Left colon (tissue), 2 donors: ENCODE data around the gene ECEL1. TPM values are rescaled to one million over a fixed set of nuclear protein-coding genes. Genes with fewer than 3 reads are reported as not detected.

ENCODE experiments used
- ATAC-seq: fragments of 200-7000 bp; cut with Tn5 transposase; one replicate; pipeline ENCODE4 v1.9.1; 2020; ENCODE audit warnings: mild to moderate bottlenecking, moderate library complexity
- DNase-seq, 2 donors: peaks; one replicate each; pipeline ENCODE4 v3.0.0-alpha.2; 2020
- intact Hi-C, 2 donors: fragments of 100-400 bp; cut with DNase I in 1 of 2; cut with micrococcal nuclease in 1 of 2; formaldehyde crosslinking; loops; one replicate each; pipeline versions ENCODE4 v1.11.2 to v1.14.0; 2022; cut with DNase I, micrococcal nuclease
- total RNA-seq, 2 donors: library from RNA; stranded (reverse); fragmentation: NEBNext Ultra II Directional; extraction: Animal tissue kit (Norgen Biotek cat#: 25700); gene quantifications; one replicate each; pipeline ENCODE4 v1.2.1, GENCODE V29; 2021
- donor health status: DM: no; HTN: no; CAD: no.
- donor health status: DM: yes; HTN: yes; CAD: no.

Gene ECEL1
- total RNA-seq, 2 donors from 2014 or later = not detected

GRCh38 chr2:232488097-232488711 lies 570 bp upstream of the ECEL1 start:
- intact Hi-C loops = no loop called here
- no peak for DNase-seq

GRCh38 chr2:232486558-232487384 lies 863 bp downstream of the ECEL1 start:
- no peak for ATAC-seq
- no peak for DNase-seq
- intact Hi-C loops = no loop called here

More at GRCh38 chr2:232488097-232488711, 570 bp upstream of the ECEL1 start:
- ATAC-seq = no peak

GRCh38 chr2:232485757-232486557 lies 1.7 kb downstream of the ECEL1 start:
- DNase-seq (peak in 1 of 2 donors; percentile 2), ATAC-seq (no peak)
- intact Hi-C loops = no loop called here

GRCh38 chr2:232485348-232485756 lies 2.3 kb downstream of the ECEL1 start:
- intact Hi-C loops = no loop called here
- ATAC-seq (no peak), DNase-seq (no peak)

- ATAC-seq = no peak
- peak in 1 of 2 donors; percentile 1 for DNase-seq
- intact Hi-C loops = no loop called here
Observed at GRCh38 chr2:232484628-232485347, 2.8 kb downstream of the ECEL1 start.

GRCh38 chr2:232483923-232484627 lies 3.6 kb downstream of the ECEL1 start:
- DNase-seq (peak in 1 of 2 donors; percentile 0), ATAC-seq (no peak)
- intact Hi-C loops = no loop called here

- DNase-seq = peak in 1 of 2 donors; percentile 0
- intact Hi-C loops = no loop called here
- ATAC-seq = no peak
Observed at GRCh38 chr2:232483311-232483922, 4.2 kb downstream of the ECEL1 start.

GRCh38 chr2:232482301-232483238 lies 5.1 kb downstream of the ECEL1 start:
- DNase-seq (peak in 1 of 2 donors; percentile 1), ATAC-seq (no peak)
- intact Hi-C loops = no loop called here

GRCh38 chr2:232481322-232482140 lies 6.1 kb downstream of the ECEL1 start:
- peak in 1 of 2 donors; percentile 1 for DNase-seq
- intact Hi-C loops = no loop called here
- ATAC-seq = no peak

GRCh38 chr2:232480201-232481190 lies 7.1 kb downstream of the ECEL1 start:
- ATAC-seq = no peak

GRCh38 chr2:232479341-232480200 lies 8.1 kb downstream of the ECEL1 start:
- ATAC-seq (no peak), DNase-seq (peak in 1 of 2 donors; percentile 1)
- intact Hi-C loops = no loop called here

More at GRCh38 chr2:232480201-232481190, 7.1 kb downstream of the ECEL1 start:
- peak in 1 of 2 donors; percentile 1 for DNase-seq
- intact Hi-C loops = no loop called here

GRCh38 chr2:232478571-232479340 lies 8.9 kb downstream of the ECEL1 start:
- intact Hi-C loops = no loop called here
- peak; percentile 11 to 22 for DNase-seq
- peak; percentile 33 for ATAC-seq
